D721Med (cell line): ENCODE results near the gene YY1.

Source experiments
- DNase-seq: peaks from one replicate; pipeline ENCODE4 v3.0.0; 2011; ENCODE audit warnings: low spot score; ENCODE audit not compliant: insufficient read length
- FAIRE-seq: peaks from 2 replicates; lab custom pipeline; 2011; peaks lifted over from hg19 to GRCh38; lab: Jason Lieb, UNC
- TF ChIP-seq, protein P1 (sequence below): IDR thresholded peaks from 2 replicates; pipeline ENCODE4 v1.5.1; 2012; ENCODE audit warnings: mild to moderate bottlenecking, control low read depth; ENCODE audit not compliant: insufficient read depth; ENCODE audit errors: missing control alignments

The YY1 gene

DNA sequence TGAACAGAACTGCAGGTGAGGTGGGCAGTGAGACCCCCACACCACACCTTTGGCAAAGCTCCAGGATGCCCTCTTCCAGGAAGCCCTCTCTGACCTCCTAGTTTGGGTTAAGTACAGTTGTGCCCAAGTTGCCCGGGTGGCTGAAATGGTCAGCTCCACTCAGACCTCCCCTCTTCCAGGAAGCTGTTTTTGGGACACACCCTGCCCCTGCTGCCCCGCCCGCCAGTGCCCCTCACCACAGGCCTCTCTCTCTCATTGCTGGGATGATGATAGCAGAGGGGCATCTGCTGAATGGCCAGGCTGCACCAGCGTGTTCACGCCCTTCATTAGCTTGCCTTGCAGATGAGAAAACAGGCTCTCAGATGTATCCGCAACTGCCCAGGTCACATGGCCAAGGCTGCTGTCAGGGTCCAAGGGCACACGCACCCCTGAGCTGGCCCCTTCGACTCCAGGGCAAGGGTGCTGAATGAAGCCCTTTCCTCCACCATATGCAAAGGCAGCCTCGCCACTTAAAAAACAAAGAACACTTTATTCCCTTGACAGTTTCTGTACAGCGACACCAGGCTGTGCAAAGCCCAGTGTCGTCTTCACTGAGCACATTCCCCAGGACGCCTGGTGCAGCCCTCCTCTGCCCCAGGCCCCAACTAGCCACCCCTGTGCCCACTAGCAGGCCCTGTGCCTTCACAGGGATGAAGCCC is 51.8 kb downstream of the YY1 start:
- TF ChIP-seq, protein P1, sequence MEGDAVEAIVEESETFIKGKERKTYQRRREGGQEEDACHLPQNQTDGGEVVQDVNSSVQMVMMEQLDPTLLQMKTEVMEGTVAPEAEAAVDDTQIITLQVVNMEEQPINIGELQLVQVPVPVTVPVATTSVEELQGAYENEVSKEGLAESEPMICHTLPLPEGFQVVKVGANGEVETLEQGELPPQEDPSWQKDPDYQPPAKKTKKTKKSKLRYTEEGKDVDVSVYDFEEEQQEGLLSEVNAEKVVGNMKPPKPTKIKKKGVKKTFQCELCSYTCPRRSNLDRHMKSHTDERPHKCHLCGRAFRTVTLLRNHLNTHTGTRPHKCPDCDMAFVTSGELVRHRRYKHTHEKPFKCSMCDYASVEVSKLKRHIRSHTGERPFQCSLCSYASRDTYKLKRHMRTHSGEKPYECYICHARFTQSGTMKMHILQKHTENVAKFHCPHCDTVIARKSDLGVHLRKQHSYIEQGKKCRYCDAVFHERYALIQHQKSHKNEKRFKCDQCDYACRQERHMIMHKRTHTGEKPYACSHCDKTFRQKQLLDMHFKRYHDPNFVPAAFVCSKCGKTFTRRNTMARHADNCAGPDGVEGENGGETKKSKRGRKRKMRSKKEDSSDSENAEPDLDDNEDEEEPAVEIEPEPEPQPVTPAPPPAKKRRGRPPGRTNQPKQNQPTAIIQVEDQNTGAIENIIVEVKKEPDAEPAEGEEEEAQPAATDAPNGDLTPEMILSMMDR, result no peak
- no peak for FAIRE-seq
- no peak for DNase-seq

DNA sequence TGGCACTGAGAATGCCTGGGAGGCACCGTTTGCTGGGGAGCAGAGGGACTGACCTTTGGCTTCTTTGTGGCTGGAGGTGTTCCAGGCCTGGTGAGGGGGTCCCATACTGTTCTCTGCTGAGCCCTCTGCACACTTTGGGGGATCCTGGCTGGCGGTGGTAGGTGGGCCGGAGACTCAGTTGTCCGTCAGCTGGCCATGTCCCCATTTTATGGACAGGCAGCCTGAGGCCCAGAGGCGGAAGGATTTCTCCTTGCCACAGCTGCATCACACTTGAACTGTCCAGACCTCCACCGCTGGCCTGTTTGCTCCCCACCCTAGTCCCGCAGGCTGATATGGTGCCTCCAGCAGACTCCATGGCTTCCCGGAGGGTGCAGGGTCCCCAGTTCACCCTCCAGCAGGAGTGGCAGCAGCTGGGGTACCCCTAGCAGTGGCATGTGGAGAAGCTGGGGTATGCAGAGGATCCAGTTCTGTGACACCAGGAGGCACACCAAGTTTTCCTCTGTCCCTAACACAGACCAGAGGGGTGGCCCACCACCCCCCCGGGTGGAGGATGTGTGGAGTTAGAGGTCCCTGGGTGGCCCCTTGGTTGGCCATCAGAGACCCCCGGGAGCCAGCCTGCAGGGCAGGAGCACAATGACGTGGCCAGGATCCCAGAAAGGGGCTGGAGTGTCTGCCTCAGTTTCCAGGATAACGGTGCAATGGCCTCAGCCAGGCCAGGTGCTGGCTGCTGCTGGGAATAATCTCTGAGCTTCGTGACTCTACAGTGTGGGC is 52.5 kb downstream of the YY1 start:
- DNase-seq (no peak), FAIRE-seq (no peak)
- TF ChIP-seq, protein P1, result no peak

DNA sequence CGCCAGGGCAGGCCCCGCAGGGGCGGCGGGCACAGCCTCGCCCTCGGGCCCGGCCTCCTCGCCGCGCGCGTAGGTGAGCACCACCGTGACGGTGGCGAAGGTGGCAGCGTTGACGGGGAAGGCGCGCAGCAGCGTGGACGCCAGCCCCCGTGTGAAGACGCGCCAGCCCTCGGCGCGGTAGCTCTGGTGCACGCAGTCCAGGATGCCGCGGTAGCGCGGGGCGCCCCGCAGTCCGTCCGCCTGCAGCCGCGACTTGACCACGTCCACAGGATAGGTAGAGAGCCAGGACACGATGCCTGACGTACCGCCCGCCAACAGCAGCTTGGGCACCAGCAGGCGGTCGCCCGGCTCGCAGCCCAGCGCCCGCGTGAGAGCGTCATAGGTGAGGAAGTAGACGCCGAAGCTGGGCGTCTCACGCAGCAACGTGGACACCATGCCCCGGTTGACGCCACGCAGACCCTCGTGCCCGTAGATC is 53.4 kb downstream of the YY1 start:
- no peak for DNase-seq
- no peak for FAIRE-seq
- TF ChIP-seq, protein P1, result no peak

DNA sequence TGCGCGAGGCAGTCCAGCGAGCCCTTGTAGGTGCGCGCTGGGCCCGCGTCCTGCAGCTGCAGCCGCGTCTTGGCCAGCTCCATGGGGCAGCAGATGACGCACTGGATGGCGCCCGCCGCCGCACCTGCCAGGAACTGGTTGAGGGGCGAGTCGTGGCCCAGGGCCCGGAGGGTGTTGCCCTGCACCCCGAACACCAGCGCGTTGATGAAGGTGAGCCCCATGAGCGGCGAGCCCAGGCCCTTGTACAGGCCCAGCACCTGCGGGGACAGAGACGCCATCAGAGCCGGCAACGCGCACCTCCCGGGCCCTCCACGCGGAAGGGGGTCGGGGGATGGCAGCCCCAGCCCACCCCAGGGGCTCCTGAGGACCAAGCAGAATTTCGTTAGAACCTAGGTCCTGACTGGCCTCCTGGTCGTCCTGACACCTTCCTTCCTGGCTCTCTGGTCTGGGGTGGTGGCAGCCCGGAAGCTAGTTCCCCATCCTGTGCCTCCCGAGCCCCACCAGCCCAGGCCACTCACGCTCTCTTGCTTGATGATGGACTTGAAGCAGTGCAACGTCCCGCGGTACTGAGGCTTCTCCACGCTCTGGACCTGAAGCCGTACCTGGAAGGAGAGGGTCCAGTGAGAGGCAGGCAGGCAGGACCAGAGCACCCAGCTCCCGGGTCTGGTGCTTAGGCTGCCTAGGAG is 54.0 kb downstream of the YY1 start:
- FAIRE-seq (no peak), DNase-seq (no peak)
- TF ChIP-seq, protein P1, result no peak

DNA sequence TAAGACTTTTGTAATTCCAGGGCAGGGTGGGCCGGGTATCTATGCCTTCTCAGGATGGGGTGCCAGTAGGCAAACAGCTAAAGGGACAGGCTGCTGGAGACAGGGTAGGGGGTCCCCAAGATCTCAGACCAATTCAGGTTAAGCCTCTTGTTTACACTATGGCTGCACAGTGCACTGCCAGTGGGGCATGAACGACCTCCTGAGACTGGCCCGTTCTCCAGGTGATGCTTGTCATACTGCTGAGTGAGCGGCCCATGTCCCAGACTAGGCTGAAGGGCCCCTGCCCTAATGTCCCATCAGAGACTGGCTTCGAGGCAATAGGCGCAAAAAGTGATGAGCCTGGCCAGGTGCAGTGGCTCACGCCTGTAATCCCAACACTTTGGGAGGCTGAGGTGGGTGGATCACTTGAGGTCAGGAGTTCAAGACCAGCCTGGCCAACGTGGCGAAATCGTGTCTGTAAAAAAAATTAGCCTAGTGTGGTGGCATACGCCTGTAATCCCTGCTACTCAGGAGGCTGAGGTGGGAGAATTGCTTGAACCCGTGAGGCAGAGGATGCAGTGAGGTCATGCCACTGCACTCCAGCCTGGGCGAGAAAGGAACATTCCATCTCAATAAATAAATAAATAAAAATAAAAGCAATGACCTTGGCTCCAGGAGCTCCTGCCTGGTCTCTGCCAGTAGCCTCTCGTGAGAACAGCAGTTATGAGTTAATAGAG is 54.7 kb downstream of the YY1 start:
- FAIRE-seq, result no peak
- DNase-seq, result no peak
- TF ChIP-seq, protein P1, result no peak

DNA sequence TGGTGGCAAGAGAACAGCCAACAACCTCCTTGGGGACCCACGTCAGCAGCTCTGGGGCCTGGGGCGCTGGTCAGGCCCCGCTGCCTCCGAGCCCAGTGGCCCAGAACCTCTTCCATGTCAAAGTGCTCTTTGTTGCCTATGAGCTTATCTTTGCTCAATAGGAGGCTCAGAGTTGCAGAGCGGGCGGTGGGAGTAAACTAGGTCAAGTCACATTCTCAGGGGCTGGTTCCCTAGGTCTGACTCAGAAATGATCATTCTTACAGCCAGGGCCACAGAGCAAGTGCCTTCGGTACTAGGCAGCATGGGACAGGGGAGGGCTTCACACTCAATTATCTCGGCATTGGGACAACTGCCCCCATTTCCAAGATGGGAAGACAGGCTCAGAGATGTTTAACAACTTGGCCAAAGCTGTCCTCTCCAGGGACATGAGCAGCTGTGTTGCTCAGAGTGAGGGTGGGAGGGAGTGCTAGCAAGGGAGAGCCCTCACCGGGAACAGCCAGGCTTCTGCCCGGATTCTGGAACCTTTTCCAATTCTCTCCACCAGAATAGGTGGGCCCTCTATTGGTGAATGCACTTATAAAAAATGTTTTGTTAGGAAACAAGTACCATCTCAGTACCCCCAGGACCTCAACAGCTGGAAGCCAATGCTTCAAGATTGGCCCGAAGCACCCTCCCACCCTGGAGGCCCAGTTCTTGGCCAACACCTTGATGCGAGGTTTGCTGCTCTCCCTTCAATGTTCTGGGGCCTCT is 55.4 kb downstream of the YY1 start:
- TF ChIP-seq, protein P1, result no peak
- DNase-seq, result no peak
- FAIRE-seq, result no peak
